Loucy (cell line): ENCODE measurements around the gene OLAH.

Source experiments
- EZH2phosphoT487 ChIP-seq: fragments of 200-600 bp; IDR thresholded peaks from 2 replicates; pipeline ENCODE4 v1.6.1; 2018; ENCODE audit warnings: antibody characterized with exemption, mild to moderate bottlenecking, moderate library complexity, borderline replicate concordance
- TF ChIP-seq, protein P1 (sequence below): fragments of 200-600 bp; sonication (generic); conservative IDR thresholded peaks from 2 replicates; pipeline ENCODE4 v1.5.1; 2014; ENCODE audit warnings: mild to moderate bottlenecking, antibody characterized with exemption, low read length

DNA sequence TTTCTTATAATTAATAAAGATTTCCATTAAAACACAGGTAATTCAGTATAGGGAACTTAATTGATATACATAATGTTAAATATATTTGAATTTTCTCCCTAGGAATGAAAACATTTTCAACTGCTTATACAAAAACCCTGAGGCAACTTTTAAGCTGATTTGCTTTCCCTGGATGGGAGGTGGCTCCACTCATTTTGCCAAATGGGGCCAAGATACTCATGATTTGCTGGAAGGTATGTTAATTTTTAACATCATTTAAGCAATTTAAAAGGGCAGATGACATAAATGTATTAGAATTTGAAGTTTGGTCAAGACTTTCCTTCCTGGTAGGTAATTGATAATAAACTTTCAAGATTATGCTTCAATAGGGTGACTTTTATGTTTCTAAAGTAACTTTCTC, 5.8 kb downstream of the OLAH start:
- TF ChIP-seq, protein P1, sequence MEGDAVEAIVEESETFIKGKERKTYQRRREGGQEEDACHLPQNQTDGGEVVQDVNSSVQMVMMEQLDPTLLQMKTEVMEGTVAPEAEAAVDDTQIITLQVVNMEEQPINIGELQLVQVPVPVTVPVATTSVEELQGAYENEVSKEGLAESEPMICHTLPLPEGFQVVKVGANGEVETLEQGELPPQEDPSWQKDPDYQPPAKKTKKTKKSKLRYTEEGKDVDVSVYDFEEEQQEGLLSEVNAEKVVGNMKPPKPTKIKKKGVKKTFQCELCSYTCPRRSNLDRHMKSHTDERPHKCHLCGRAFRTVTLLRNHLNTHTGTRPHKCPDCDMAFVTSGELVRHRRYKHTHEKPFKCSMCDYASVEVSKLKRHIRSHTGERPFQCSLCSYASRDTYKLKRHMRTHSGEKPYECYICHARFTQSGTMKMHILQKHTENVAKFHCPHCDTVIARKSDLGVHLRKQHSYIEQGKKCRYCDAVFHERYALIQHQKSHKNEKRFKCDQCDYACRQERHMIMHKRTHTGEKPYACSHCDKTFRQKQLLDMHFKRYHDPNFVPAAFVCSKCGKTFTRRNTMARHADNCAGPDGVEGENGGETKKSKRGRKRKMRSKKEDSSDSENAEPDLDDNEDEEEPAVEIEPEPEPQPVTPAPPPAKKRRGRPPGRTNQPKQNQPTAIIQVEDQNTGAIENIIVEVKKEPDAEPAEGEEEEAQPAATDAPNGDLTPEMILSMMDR = no peak
- no peak for TF ChIP-seq EZH2phosphoT487
